ENCODE data around the gene TAC4. TPM values are rescaled to one million over a fixed set of nuclear protein-coding genes. Genes with fewer than 3 reads are reported as not detected.

Gene TAC4
- total and polyA plus RNA-seq, 2 donors (not counting 1 experiment from before 2014, with no cell fraction given): not detected

DNA sequence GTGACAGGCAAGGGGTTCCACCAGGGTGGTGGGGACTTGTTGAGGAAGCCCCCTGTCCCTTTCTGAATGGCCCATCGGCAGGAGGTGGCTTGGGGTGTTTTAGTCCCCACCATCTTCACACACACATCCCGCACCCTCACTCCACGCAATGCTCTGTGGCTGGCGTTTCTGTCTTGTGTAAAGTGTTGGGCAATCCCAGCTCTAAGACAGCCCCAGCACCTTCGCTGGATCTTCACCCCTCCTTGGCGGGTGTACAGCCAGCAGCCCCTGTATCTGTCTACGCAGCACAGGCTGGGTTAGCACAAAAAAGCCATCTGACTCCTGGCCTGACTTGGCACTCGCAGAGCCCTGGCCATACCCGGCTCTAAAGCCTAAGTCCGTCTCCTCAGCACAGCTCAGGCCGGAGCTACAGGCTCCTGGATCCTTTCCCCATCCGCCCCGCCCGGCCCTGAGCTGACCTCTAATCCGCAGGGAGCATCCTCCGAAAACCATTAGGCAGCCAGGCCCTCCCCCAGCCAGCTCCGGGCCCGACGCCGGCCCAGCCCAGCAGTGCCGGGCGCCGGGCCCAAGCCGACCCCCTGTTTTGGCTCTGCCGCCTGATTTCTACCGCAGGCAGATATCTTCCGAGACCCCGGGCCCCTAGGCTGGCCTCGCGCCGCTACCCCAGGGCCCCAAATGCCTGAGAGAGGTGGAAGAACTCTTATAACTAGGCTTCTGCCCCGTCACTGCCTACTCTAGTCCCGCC is 42.4 kb upstream of the TAC4 start:
- H3K9me3 ChIP-seq (ENCODE audit: control extremely low read depth in 1 of 3, control insufficient read depth in 2 of 3, insufficient read depth in 1 of 3, low read length in 2 of 3): no peaks in the 10 kb centered on the region
- ChIA-PET POLR2A (no interaction called here), CTCF (no interaction called here)
- Mint-ChIP-seq H3K9me3 (ENCODE audit: insufficient read depth) (no peaks in the 10 kb centered on the region), H3K4me3 (no peak overlapping the region), H3K27me3 (peaks cover 56% of the 10 kb centered on the region), H3K27ac (no peak overlapping the region), H3K4me1 (no peaks in the 10 kb centered on the region)
- WGBS (ENCODE audit: insufficient coverage): 32% methylated on average over 30 of the region's 33 CpGs
- H2AFZ ChIP-seq (ENCODE audit: insufficient read depth, low read depth, low read length, poor library complexity, severe bottlenecking): no peak overlapping the region
- no peak overlapping the region for H3K9ac ChIP-seq (ENCODE audit: low read length)
- intact Hi-C loops (cut with micrococcal nuclease): no loop called here
- DNase-seq: no peak
- no peaks in the 10 kb centered on the region for H3K4me1 ChIP-seq (ENCODE audit: control insufficient read depth in 2 of 2, insufficient read depth in 2 of 2, low read length in 2 of 2)
- no peak overlapping the region for H3K4me3 ChIP-seq (ENCODE audit: control extremely low read depth in 1 of 5, extremely low read depth in 1 of 5, insufficient read depth in 1 of 5, low read depth in 2 of 5, low read length in 4 of 5)
- peaks cover 0 to 51% (median 11%) of the 10 kb centered on the region in 4 experiments for H3K27me3 ChIP-seq (replicated peaks in 1 of 4; ENCODE audit: control extremely low read depth in 1 of 4, control insufficient read depth in 3 of 4, insufficient read depth in 4 of 4, low read length in 3 of 4)
- no peaks in the 10 kb centered on the region for H3K36me3 ChIP-seq (replicated peaks in 1 of 2; ENCODE audit: control extremely low read depth in 1 of 2, control insufficient read depth in 1 of 2, extremely low read depth in 1 of 2, insufficient read depth in 2 of 2, low read length in 1 of 2)
- no peaks in the 10 kb centered on the region for H4K20me1 ChIP-seq (ENCODE audit: control insufficient read depth, insufficient read depth, low read length, poor library complexity, severe bottlenecking)
- H3K27ac ChIP-seq (ENCODE audit: low read length in 2 of 2): no peak overlapping the region
- TF ChIP-seq, protein P1, sequence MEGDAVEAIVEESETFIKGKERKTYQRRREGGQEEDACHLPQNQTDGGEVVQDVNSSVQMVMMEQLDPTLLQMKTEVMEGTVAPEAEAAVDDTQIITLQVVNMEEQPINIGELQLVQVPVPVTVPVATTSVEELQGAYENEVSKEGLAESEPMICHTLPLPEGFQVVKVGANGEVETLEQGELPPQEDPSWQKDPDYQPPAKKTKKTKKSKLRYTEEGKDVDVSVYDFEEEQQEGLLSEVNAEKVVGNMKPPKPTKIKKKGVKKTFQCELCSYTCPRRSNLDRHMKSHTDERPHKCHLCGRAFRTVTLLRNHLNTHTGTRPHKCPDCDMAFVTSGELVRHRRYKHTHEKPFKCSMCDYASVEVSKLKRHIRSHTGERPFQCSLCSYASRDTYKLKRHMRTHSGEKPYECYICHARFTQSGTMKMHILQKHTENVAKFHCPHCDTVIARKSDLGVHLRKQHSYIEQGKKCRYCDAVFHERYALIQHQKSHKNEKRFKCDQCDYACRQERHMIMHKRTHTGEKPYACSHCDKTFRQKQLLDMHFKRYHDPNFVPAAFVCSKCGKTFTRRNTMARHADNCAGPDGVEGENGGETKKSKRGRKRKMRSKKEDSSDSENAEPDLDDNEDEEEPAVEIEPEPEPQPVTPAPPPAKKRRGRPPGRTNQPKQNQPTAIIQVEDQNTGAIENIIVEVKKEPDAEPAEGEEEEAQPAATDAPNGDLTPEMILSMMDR (IDR thresholded peaks at IDR 0.05): no peak
- no peak for TF ChIP-seq EZH2 (IDR thresholded peaks at IDR 0.05; ENCODE audit: borderline replicate concordance, insufficient read depth, low read depth, low read length, poor library complexity, severe bottlenecking)
- no peak overlapping the region for H3K4me2 ChIP-seq (replicated peaks; ENCODE audit: low read depth, low read length, poor library complexity, severe bottlenecking)
- H3K79me2 ChIP-seq (ENCODE audit: control insufficient read depth, insufficient read depth, low read length): no peaks in the 10 kb centered on the region
- no peak for ATAC-seq (ENCODE audit: low read depth)

GRCh38 chr17:49889500-49889899 is 41.6 kb upstream of the TAC4 start:
- ChIA-PET CTCF (no interaction called here), POLR2A (no interaction called here)
- intact Hi-C loops (cut with micrococcal nuclease): no loop called here
- H3K4me1 Mint-ChIP-seq: no peaks in the 10 kb centered on the region
- Histone ChIP-seq H4K20me1 (ENCODE audit: control insufficient read depth, insufficient read depth, low read length, poor library complexity, severe bottlenecking) (no peaks in the 10 kb centered on the region), H3K4me3 (ENCODE audit: control extremely low read depth in 1 of 5, extremely low read depth in 1 of 5, insufficient read depth in 1 of 5, low read depth in 2 of 5, low read length in 4 of 5) (no peak overlapping the region), H3K4me2 (replicated peaks; ENCODE audit: low read depth, low read length, poor library complexity, severe bottlenecking) (no peak overlapping the region), H3K36me3 (replicated peaks in 1 of 2; ENCODE audit: control extremely low read depth in 1 of 2, control insufficient read depth in 1 of 2, extremely low read depth in 1 of 2, insufficient read depth in 2 of 2, low read length in 1 of 2) (no peaks in the 10 kb centered on the region), H2AFZ (ENCODE audit: insufficient read depth, low read depth, low read length, poor library complexity, severe bottlenecking) (no peak overlapping the region), H3K9ac (ENCODE audit: low read length) (no peak overlapping the region), H3K27me3 (replicated peaks in 1 of 4; ENCODE audit: control extremely low read depth in 1 of 4, control insufficient read depth in 3 of 4, insufficient read depth in 4 of 4, low read length in 3 of 4) (peaks cover 0 to 47% (median 11%) of the 10 kb centered on the region in 4 experiments), H3K79me2 (ENCODE audit: control insufficient read depth, insufficient read depth, low read length) (no peaks in the 10 kb centered on the region), H3K4me1 (ENCODE audit: control insufficient read depth in 2 of 2, insufficient read depth in 2 of 2, low read length in 2 of 2) (no peaks in the 10 kb centered on the region), H3K9me3 (ENCODE audit: control extremely low read depth in 1 of 3, control insufficient read depth in 2 of 3, insufficient read depth in 1 of 3, low read length in 2 of 3) (no peaks in the 10 kb centered on the region), H3K27ac (ENCODE audit: low read length in 2 of 2) (no peak overlapping the region)
- no peaks in the 10 kb centered on the region for H3K9me3 Mint-ChIP-seq (ENCODE audit: insufficient read depth)
- ATAC-seq (ENCODE audit: low read depth) (no peak), DNase-seq (no peak)
- no peak overlapping the region for H3K4me3 Mint-ChIP-seq
- no peak overlapping the region for H3K27ac Mint-ChIP-seq
- TF ChIP-seq, protein P1 (IDR thresholded peaks at IDR 0.05): no peak
- no peak for TF ChIP-seq EZH2 (IDR thresholded peaks at IDR 0.05; ENCODE audit: borderline replicate concordance, insufficient read depth, low read depth, low read length, poor library complexity, severe bottlenecking)
- WGBS (ENCODE audit: insufficient coverage): 77% methylated on average over 10 of the region's 12 CpGs
- H3K27me3 Mint-ChIP-seq: peaks cover 53% of the 10 kb centered on the region

All from B cell (primary cell).